ENCODE measurements around the gene SLC2A10. TPM values are rescaled to one million over a fixed set of nuclear protein-coding genes. Genes with fewer than 3 reads are reported as not detected.

SLC2A10 gene
- total and polyA plus RNA-seq, 2 donors (not counting 1 experiment from before 2014, with no cell fraction given) = 35.3 to 47.2 TPM

DNA sequence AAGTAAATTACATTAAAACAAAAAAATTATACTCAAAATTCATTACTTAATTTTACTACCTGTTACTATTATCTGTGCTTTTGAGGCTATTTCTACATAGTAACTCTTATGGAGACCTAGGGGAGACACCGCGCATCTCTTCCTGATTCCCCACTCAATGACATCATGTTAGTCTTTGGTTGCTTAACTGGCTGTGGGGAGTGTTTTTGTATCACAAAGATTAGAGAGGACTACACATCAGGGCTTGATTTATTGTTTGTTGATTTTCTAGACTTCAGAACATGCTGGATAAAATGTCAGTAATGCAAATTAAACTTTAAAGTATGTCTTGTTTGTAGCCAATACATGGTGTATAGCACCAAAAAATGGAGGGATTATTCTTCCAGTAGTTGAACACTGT lies 26.0 kb downstream of the SLC2A10 start:
- no peaks in the 10 kb centered on the region for H3K79me2 ChIP-seq (ENCODE audit: control insufficient read depth, insufficient read depth, low read length)
- no peak overlapping the region for H3K27ac ChIP-seq (ENCODE audit: insufficient read depth, low read length)
- H3K4me3 ChIP-seq (replicated peaks in 1 of 4; ENCODE audit: control extremely low read depth in 1 of 4, insufficient read depth in 1 of 4, low read depth in 3 of 4, low read length in 4 of 4) = no peak overlapping the region
- no peaks in the 10 kb centered on the region for H4K20me1 ChIP-seq (ENCODE audit: control insufficient read depth, extremely low read depth, insufficient read depth, low read length)
- DNase-seq (ENCODE audit: low read depth in 2 of 2) = no peak
- H2AFZ ChIP-seq (ENCODE audit: low read length) = no peak overlapping the region
- H3K4me2 ChIP-seq (ENCODE audit: extremely low read depth, insufficient read depth, low read length) = no peak overlapping the region
- no peaks in the 10 kb centered on the region for H3K4me1 ChIP-seq (ENCODE audit: control insufficient read depth, extremely low read depth, insufficient read depth, low read length)
- no peaks in the 10 kb centered on the region for H3K36me3 ChIP-seq (ENCODE audit: control insufficient read depth, insufficient read depth, low read length)
- no peaks in the 10 kb centered on the region for H3K27me3 ChIP-seq (ENCODE audit: control insufficient read depth, insufficient read depth, low read length)
- no peaks in the 10 kb centered on the region for H3K9me3 ChIP-seq (ENCODE audit: control insufficient read depth, insufficient read depth, low read depth, low read length)
- no peak overlapping the region for H3K9ac ChIP-seq (ENCODE audit: insufficient read depth, low read length)
- TF ChIP-seq, protein P1, sequence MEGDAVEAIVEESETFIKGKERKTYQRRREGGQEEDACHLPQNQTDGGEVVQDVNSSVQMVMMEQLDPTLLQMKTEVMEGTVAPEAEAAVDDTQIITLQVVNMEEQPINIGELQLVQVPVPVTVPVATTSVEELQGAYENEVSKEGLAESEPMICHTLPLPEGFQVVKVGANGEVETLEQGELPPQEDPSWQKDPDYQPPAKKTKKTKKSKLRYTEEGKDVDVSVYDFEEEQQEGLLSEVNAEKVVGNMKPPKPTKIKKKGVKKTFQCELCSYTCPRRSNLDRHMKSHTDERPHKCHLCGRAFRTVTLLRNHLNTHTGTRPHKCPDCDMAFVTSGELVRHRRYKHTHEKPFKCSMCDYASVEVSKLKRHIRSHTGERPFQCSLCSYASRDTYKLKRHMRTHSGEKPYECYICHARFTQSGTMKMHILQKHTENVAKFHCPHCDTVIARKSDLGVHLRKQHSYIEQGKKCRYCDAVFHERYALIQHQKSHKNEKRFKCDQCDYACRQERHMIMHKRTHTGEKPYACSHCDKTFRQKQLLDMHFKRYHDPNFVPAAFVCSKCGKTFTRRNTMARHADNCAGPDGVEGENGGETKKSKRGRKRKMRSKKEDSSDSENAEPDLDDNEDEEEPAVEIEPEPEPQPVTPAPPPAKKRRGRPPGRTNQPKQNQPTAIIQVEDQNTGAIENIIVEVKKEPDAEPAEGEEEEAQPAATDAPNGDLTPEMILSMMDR (conservative IDR thresholded peaks at IDR 0.05 in 1 of 2, IDR thresholded peaks at IDR 0.05 in 1 of 2; ENCODE audit: low read depth in 1 of 2, low read length in 2 of 2) = no peak
- TF ChIP-seq EZH2 (IDR thresholded peaks at IDR 0.05; ENCODE audit: low read length, missing control alignments) = no peak

DNA sequence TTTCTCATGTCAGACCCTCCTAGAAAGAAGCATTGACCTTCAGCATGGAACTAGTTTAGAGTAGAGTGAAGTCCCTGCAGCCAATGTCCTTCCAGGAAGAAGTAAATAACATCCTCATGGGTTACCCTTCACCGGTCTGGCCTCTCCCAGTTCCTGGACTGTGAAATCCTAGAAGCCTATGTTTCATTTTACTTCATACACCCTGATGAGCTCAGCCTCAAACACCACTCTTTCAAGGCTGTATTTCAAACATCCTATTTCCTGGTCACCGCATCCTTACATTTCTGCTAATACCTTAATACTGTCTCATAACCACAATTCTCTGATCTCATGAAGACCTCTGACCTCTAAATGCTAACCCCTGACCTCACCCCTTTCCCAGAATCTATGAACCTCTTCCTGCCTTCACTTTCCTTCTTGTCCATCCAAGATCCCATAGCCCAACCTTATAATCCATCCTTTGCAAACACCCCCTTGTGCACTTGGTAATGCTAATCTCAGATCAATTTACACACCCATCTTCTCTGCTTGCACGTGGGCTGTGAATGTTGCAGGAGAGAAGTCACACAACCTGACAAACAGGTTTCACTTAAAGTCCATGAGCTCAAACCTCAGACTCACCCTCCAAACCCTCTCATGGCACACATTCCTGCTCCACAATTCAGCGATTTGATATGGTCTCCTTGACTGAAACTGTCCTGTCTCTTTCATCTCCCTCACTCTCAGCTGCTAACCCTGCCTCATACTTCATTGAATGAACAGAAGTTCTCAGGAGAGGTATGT lies 30.2 kb downstream of the SLC2A10 start:
- H3K4me2 ChIP-seq (ENCODE audit: extremely low read depth, insufficient read depth, low read length) = peak overlapping the region; percentile 32
- H3K79me2 ChIP-seq (ENCODE audit: control insufficient read depth, insufficient read depth, low read length) = no peaks in the 10 kb centered on the region
- H3K9ac ChIP-seq (ENCODE audit: insufficient read depth, low read length) = no peak overlapping the region
- no peaks in the 10 kb centered on the region for H3K36me3 ChIP-seq (ENCODE audit: control insufficient read depth, insufficient read depth, low read length)
- H3K27me3 ChIP-seq (ENCODE audit: control insufficient read depth, insufficient read depth, low read length) = no peaks in the 10 kb centered on the region
- no peaks in the 10 kb centered on the region for H3K4me1 ChIP-seq (ENCODE audit: control insufficient read depth, extremely low read depth, insufficient read depth, low read length)
- no peak overlapping the region for H3K4me3 ChIP-seq (replicated peaks in 1 of 4; ENCODE audit: control extremely low read depth in 1 of 4, insufficient read depth in 1 of 4, low read depth in 3 of 4, low read length in 4 of 4)
- no peak overlapping the region for H2AFZ ChIP-seq (ENCODE audit: low read length)
- TF ChIP-seq EZH2 (IDR thresholded peaks at IDR 0.05; ENCODE audit: low read length, missing control alignments) = no peak
- TF ChIP-seq, protein P1 (conservative IDR thresholded peaks at IDR 0.05 in 1 of 2, IDR thresholded peaks at IDR 0.05 in 1 of 2; ENCODE audit: low read depth in 1 of 2, low read length in 2 of 2) = no peak
- H4K20me1 ChIP-seq (ENCODE audit: control insufficient read depth, extremely low read depth, insufficient read depth, low read length) = no peaks in the 10 kb centered on the region
- peak; percentile 6 to 15 for DNase-seq (ENCODE audit: low read depth in 2 of 2)
- H3K9me3 ChIP-seq (ENCODE audit: control insufficient read depth, insufficient read depth, low read depth, low read length) = no peaks in the 10 kb centered on the region
- no peak overlapping the region for H3K27ac ChIP-seq (ENCODE audit: insufficient read depth, low read length)

DNA sequence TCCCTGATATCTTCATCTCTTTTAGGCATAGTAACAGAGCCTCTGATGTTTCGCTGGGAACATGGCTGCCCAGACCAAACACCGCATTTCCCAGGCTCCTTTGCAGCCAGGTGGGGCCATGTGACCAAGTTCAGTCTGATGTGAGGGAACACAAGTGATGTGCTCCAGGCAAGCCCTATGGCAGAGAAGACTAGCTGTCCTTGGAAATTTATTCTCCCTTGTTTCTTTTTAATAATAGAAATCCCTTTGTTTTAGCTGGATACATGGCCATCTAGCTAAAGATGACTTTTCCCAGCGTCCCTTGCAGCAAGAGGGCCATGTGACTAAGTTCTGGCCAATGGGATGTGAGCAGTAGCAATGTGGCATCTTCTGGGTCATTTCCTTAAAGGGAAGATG lies 30.8 kb downstream of the SLC2A10 start:
- H3K4me2 ChIP-seq (ENCODE audit: extremely low read depth, insufficient read depth, low read length) = no peak overlapping the region
- DNase-seq (ENCODE audit: low read depth in 2 of 2) = no peak
- H3K27me3 ChIP-seq (ENCODE audit: control insufficient read depth, insufficient read depth, low read length) = no peaks in the 10 kb centered on the region
- no peaks in the 10 kb centered on the region for H3K36me3 ChIP-seq (ENCODE audit: control insufficient read depth, insufficient read depth, low read length)
- no peak overlapping the region for H3K4me3 ChIP-seq (replicated peaks in 1 of 4; ENCODE audit: control extremely low read depth in 1 of 4, insufficient read depth in 1 of 4, low read depth in 3 of 4, low read length in 4 of 4)
- H3K27ac ChIP-seq (ENCODE audit: insufficient read depth, low read length) = no peak overlapping the region
- no peak overlapping the region for H3K9ac ChIP-seq (ENCODE audit: insufficient read depth, low read length)
- H3K4me1 ChIP-seq (ENCODE audit: control insufficient read depth, extremely low read depth, insufficient read depth, low read length) = no peaks in the 10 kb centered on the region
- H2AFZ ChIP-seq (ENCODE audit: low read length) = no peak overlapping the region
- H3K9me3 ChIP-seq (ENCODE audit: control insufficient read depth, insufficient read depth, low read depth, low read length) = no peaks in the 10 kb centered on the region
- no peaks in the 10 kb centered on the region for H4K20me1 ChIP-seq (ENCODE audit: control insufficient read depth, extremely low read depth, insufficient read depth, low read length)
- H3K79me2 ChIP-seq (ENCODE audit: control insufficient read depth, insufficient read depth, low read length) = no peaks in the 10 kb centered on the region
- TF ChIP-seq, protein P1 (conservative IDR thresholded peaks at IDR 0.05 in 1 of 2, IDR thresholded peaks at IDR 0.05 in 1 of 2; ENCODE audit: low read depth in 1 of 2, low read length in 2 of 2) = no peak
- TF ChIP-seq EZH2 (IDR thresholded peaks at IDR 0.05; ENCODE audit: low read length, missing control alignments) = no peak
